ENCODE measurements around the gene CCDC160. TPM values are rescaled to one million over a fixed set of nuclear protein-coding genes. Genes with fewer than 3 reads are reported as not detected.

The CCDC160 gene
- total RNA-seq (under 1 TPM; 0.09 to 0.44 (median 0.13) TPM), polyA plus RNA-seq (under 1 TPM; 0.53 to 0.92 TPM)

GRCh38 chrX:134236626-134237614 is at the start of gene CCDC160:
CCDC160 (plus strand) TSS chrX:134237182; CDS start chrX:134244801, 7,619 bp downstream.
- 6 to 24% methylated on average over 69 of the region's 70 CpGs for WGBS, 2 donors
- Histone ChIP-seq H3K4me3 (peak within 1 kb of the TSS; percentile 18 to 56 (median 46)), H3K27ac (no peak within 1 kb of the TSS), H3K4me1 (no peaks in the 10 kb centered on the region), H3K36me3 (no peaks in the 10 kb centered on the region), H3K9me3 (no peaks in the 10 kb centered on the region), H3K27me3 (no peaks in the 10 kb centered on the region)
- TF ChIP-seq CTCF (IDR thresholded peaks at IDR 0.05), result no peak
- peak; percentile 42 to 84 (median 59) for DNase-seq
- intact Hi-C loops (cut with DNase I), result no loop called here
- FAIRE-seq, result no peak
- peak; percentile 84 to 94 (median 90) for ATAC-seq

GRCh38 chrX:134191281-134191680 is 45.7 kb upstream of the CCDC160 start:
- Histone ChIP-seq H3K27ac (no peak overlapping the region), H3K4me1 (no peaks in the 10 kb centered on the region), H3K9me3 (no peaks in the 10 kb centered on the region), H3K36me3 (no peaks in the 10 kb centered on the region), H3K4me3 (no peak overlapping the region), H3K27me3 (peaks cover 0 to 13% (median 0%) of the 10 kb centered on the region in 4 donors)
- intact Hi-C loops (cut with DNase I), result no loop called here
- ATAC-seq (no peak), FAIRE-seq (no peak), DNase-seq (no peak)
- WGBS, 2 donors, result 37 to 51% methylated on average over 2 of the region's 2 CpGs
- TF ChIP-seq CTCF (IDR thresholded peaks at IDR 0.05), result no peak

GRCh38 chrX:134194915-134195314 is 42.1 kb upstream of the CCDC160 start:
- no peak overlapping the region for H3K27ac ChIP-seq
- WGBS, 2 donors, result 81 to 82% methylated on average over 6 of the region's 6 CpGs
- DNase-seq (no peak), ATAC-seq (no peak), FAIRE-seq (no peak)
- TF ChIP-seq CTCF (IDR thresholded peaks at IDR 0.05), result no peak
- H3K4me3 ChIP-seq, result no peak overlapping the region
- H3K4me1 ChIP-seq, result no peaks in the 10 kb centered on the region
- peaks cover 0 to 5% (median 0%) of the 10 kb centered on the region in 4 donors for H3K27me3 ChIP-seq
- intact Hi-C loops (cut with DNase I), result no loop called here
- no peaks in the 10 kb centered on the region for H3K36me3 ChIP-seq
- no peaks in the 10 kb centered on the region for H3K9me3 ChIP-seq

- Histone ChIP-seq H3K4me1 (no peaks in the 10 kb centered on the region), H3K27me3 (peaks cover 0 to 12% (median 2%) of the 10 kb centered on the region in 4 donors), H3K36me3 (no peaks in the 10 kb centered on the region), H3K27ac (no peak overlapping the region), H3K4me3 (no peak overlapping the region), H3K9me3 (no peaks in the 10 kb centered on the region)
- TF ChIP-seq CTCF (IDR thresholded peaks at IDR 0.05), result no peak
- DNase-seq (no peak), ATAC-seq (no peak), FAIRE-seq (no peak)
- 55 to 68% methylated on average over 1 of the region's 1 CpG for whole genome bisulfite sequencing, 2 donors
- intact Hi-C loops (cut with DNase I), result no loop called here
These were observed 34.4 kb upstream of the CCDC160 start for GRCh38 chrX:134202561-134202960.

GRCh38 chrX:134206221-134206620 is 30.8 kb upstream of the CCDC160 start:
- no peaks in the 10 kb centered on the region for H3K4me1 ChIP-seq
- no peak overlapping the region for H3K4me3 ChIP-seq
- no peak for FAIRE-seq

More at GRCh38 chrX:134206221-134206620, 30.8 kb upstream of the CCDC160 start:
- intact Hi-C loops (cut with DNase I), result no loop called here
- Histone ChIP-seq H3K36me3 (no peaks in the 10 kb centered on the region), H3K9me3 (no peaks in the 10 kb centered on the region), H3K27me3 (peaks cover 0 to 8% (median 0%) of the 10 kb centered on the region in 4 donors), H3K27ac (no peak overlapping the region)
- WGBS, 2 donors, result 41 to 59% methylated on average over 3 of the region's 3 CpGs
- no peak for ATAC-seq
- TF ChIP-seq CTCF (IDR thresholded peaks at IDR 0.05), result no peak
- no peak for DNase-seq

Measured in pancreas (tissue), 10 donors.